Trophoblast cell (in vitro differentiated cells and primary cell): ENCODE data around the gene AHI1.

Experiments used
- DNase-seq, 2 donors: peaks; one replicate each; pipeline ENCODE4 v3.0.0-alpha.2; 2016
- H2AFZ ChIP-seq: 2 replicates; pipeline ENCODE4 v1.6.1; 2013; ENCODE audit warnings: low read length, moderate library complexity, mild to moderate bottlenecking; ENCODE audit not compliant: insufficient read depth, poor library complexity
- H2AK5ac ChIP-seq: 2 replicates; pipeline ENCODE4 v1.6.1; 2013; ENCODE audit warnings: mild to moderate bottlenecking, low read length
- H2BK120ac ChIP-seq: 2 replicates; pipeline ENCODE4 v1.6.1; 2013; ENCODE audit warnings: low read length, mild to moderate bottlenecking, moderate library complexity; ENCODE audit not compliant: insufficient read depth, poor library complexity
- H2BK12ac ChIP-seq: 2 replicates; pipeline ENCODE4 v1.6.1; 2013; ENCODE audit warnings: mild to moderate bottlenecking, low read length, moderate library complexity
- H2BK5ac ChIP-seq: 2 replicates; pipeline ENCODE4 v1.6.1; 2013; ENCODE audit warnings: low read length, low read depth, moderate library complexity, mild to moderate bottlenecking; ENCODE audit not compliant: poor library complexity
- H3K14ac ChIP-seq: 2 replicates; pipeline ENCODE4 v1.6.1; 2013; ENCODE audit warnings: mild to moderate bottlenecking, low read length
- H3K18ac ChIP-seq: 2 replicates; pipeline ENCODE4 v1.6.1; 2013; ENCODE audit warnings: mild to moderate bottlenecking, low read length
- H3K23ac ChIP-seq: 2 replicates; pipeline ENCODE4 v1.6.1; 2013; ENCODE audit warnings: low read length
- H3K27ac ChIP-seq: 2 replicates; pipeline ENCODE4 v1.5.1; 2013; ENCODE audit warnings: low read depth, mild to moderate bottlenecking, inconsistent platforms, low read length, moderate library complexity
- H3K27me3 ChIP-seq: 2 replicates; pipeline ENCODE4 v1.6.1; 2013; ENCODE audit warnings: inconsistent platforms, mild to moderate bottlenecking, low read length, moderate library complexity; ENCODE audit not compliant: insufficient read depth
- H3K36me3 ChIP-seq, 2 experiments: 1 replicate in 1 of 2; 2 replicates in 1 of 2; pipeline ENCODE4 v1.6.1; 2013; ENCODE audit warnings: low read length in 2 of 2, mild to moderate bottlenecking in 2 of 2, moderate library complexity in 1 of 2; ENCODE audit not compliant: insufficient read depth in 2 of 2, control insufficient read depth in 1 of 2
- H3K4ac ChIP-seq: 2 replicates; pipeline ENCODE4 v1.6.1; 2013; ENCODE audit warnings: low read depth, mild to moderate bottlenecking, low read length, moderate library complexity
- H3K4me1 ChIP-seq, 2 experiments: 1 replicate in 1 of 2; 2 replicates in 1 of 2; pipeline ENCODE4 v1.6.1; 2013; ENCODE audit warnings: low read length in 2 of 2, mild to moderate bottlenecking in 2 of 2, moderate library complexity in 1 of 2; ENCODE audit not compliant: insufficient read depth in 2 of 2, control insufficient read depth in 1 of 2
- H3K4me2 ChIP-seq: 2 replicates; pipeline ENCODE4 v1.6.1; 2013; ENCODE audit warnings: inconsistent platforms, mild to moderate bottlenecking, low read length, moderate library complexity
- H3K4me3 ChIP-seq: 2 replicates; pipeline ENCODE4 v1.5.1; 2013; ENCODE audit warnings: mild to moderate bottlenecking, low read depth, low read length, inconsistent platforms
- H3K79me1 ChIP-seq: one replicate; pipeline ENCODE4 v1.6.1; 2013; ENCODE audit warnings: low read length
- H3K79me2 ChIP-seq: 2 replicates; pipeline ENCODE4 v1.6.1; 2013; ENCODE audit warnings: low read length, mild to moderate bottlenecking; ENCODE audit not compliant: control insufficient read depth, insufficient read depth, poor library complexity
- H3K9ac ChIP-seq: 2 replicates; pipeline ENCODE4 v1.6.1; 2013; ENCODE audit warnings: mild to moderate bottlenecking, low read length
- H3K9me3 ChIP-seq: 2 replicates; pipeline ENCODE4 v1.6.1; 2013; ENCODE audit warnings: low read depth, mild to moderate bottlenecking, control low read depth, inconsistent platforms, low read length; ENCODE audit not compliant: insufficient read depth
- H4K12ac ChIP-seq: 2 replicates; pipeline ENCODE4 v1.6.1; 2013; ENCODE audit warnings: low read depth, mild to moderate bottlenecking, low read length, moderate library complexity
- H4K8ac ChIP-seq: 2 replicates; pipeline ENCODE4 v1.6.1; 2013; ENCODE audit warnings: low read depth, mild to moderate bottlenecking, low read length, moderate library complexity
- H4K91ac ChIP-seq: one replicate; pipeline ENCODE4 v1.6.1; 2013; ENCODE audit warnings: low read depth, mild to moderate bottlenecking, low read length, moderate library complexity
- WGBS: extraction: QIAGEN DNeasy Blood & Tissue Kit; methylation state at CpG from one replicate; pipeline ENCODE4 v1.1.7; 2013; ENCODE audit warnings: missing lambda C conversion rate; ENCODE audit not compliant: insufficient read length, insufficient coverage; ENCODE audit errors: extremely low coverage; 5-methylcytosine and 5-hydroxymethylcytosine counted together

AHI1 gene

DNA sequence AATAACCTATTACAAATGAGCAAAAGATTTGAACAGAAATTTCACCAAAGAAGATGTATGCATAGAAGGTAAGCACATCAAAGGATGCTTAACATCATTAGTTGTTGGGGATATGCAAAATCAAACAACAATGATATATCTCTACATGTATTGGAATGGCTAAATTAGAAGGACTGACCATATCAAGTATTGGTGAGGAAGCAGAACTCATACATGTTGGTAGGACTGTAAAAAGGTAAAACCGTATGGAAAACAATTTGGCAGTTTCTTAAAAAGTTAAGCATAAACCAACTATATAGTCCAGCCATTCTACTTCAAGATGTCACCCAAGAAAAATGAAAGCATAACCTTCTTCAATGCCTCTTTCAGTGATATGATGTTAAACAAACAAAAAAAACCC, 202.5 kb downstream of the AHI1 start:
- H3K4ac ChIP-seq, result no peak overlapping the region
- H3K4me1 ChIP-seq, result no peaks in the 10 kb centered on the region
- no peaks in the 10 kb centered on the region for H3K79me1 ChIP-seq
- WGBS, result no CpG with 5 or more reads among the region's 1 CpG
- H2BK12ac ChIP-seq, result no peak overlapping the region
- H3K27ac ChIP-seq, result no peak overlapping the region
- H2AFZ ChIP-seq, result no peak overlapping the region
- H3K14ac ChIP-seq, result no peak overlapping the region
- no peak overlapping the region for H2BK120ac ChIP-seq
- H2BK5ac ChIP-seq, result no peak overlapping the region
- no peak for DNase-seq
- H3K4me2 ChIP-seq, result no peak overlapping the region
- H3K9ac ChIP-seq, result no peak overlapping the region
- no peak overlapping the region for H2AK5ac ChIP-seq
- H3K4me3 ChIP-seq, result no peak overlapping the region
- H3K79me2 ChIP-seq, result no peaks in the 10 kb centered on the region
- H4K12ac ChIP-seq, result no peak overlapping the region
- H3K36me3 ChIP-seq, result no peaks in the 10 kb centered on the region
- H4K91ac ChIP-seq, result no peak overlapping the region
- no peak overlapping the region for H3K23ac ChIP-seq
- H3K18ac ChIP-seq, result no peak overlapping the region
- no peaks in the 10 kb centered on the region for H3K27me3 ChIP-seq
- H4K8ac ChIP-seq, result no peak overlapping the region
- H3K9me3 ChIP-seq, result no peaks in the 10 kb centered on the region

GRCh38 chr6:135291288-135292076, 206.1 kb downstream of the AHI1 start:
- Histone ChIP-seq H3K4me2 (no peak overlapping the region), H3K27ac (no peak overlapping the region), H4K91ac (no peak overlapping the region), H3K23ac (no peak overlapping the region), H3K79me1 (no peaks in the 10 kb centered on the region), H2AK5ac (no peak overlapping the region), H3K9ac (no peak overlapping the region), H3K36me3 (peaks cover 0 to 2% of the 10 kb centered on the region in 2 experiments), H4K8ac (no peak overlapping the region), H3K14ac (no peak overlapping the region), H4K12ac (no peak overlapping the region), H3K4ac (no peak overlapping the region), H3K4me1 (no peaks in the 10 kb centered on the region), H2BK5ac (no peak overlapping the region), H2BK120ac (no peak overlapping the region), H2AFZ (no peak overlapping the region), H2BK12ac (no peak overlapping the region), H3K9me3 (no peaks in the 10 kb centered on the region), H3K79me2 (no peaks in the 10 kb centered on the region), H3K4me3 (no peak overlapping the region), H3K18ac (no peak overlapping the region), H3K27me3 (no peaks in the 10 kb centered on the region)
- no peak for DNase-seq
- no CpG with 5 or more reads among the region's 3 CpGs for WGBS

DNA sequence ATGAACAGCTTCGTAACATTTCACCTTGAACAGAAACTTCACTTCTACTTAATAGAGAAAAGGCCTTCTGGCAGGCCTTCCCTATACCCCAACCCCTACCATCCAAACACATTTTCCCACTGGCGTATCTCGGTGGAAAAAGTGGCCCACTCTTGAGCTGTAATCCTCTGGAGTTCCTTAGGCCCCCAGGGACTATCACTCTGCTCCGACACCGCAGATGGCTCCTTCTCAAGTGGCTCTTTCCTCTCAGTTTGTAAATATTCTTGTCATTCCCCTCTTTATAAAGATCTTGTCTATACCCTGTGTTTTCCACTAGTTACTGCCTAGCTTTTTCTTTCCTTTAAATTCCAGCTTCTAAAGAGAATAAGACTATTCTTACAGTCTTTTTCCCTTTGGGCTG, 207.7 kb downstream of the AHI1 start:
- no peak overlapping the region for H3K4me3 ChIP-seq
- no peak overlapping the region for H3K4ac ChIP-seq
- peaks cover 0 to 2% of the 10 kb centered on the region in 2 experiments for H3K36me3 ChIP-seq
- no peak overlapping the region for H2BK5ac ChIP-seq
- H3K18ac ChIP-seq, result no peak overlapping the region
- H4K91ac ChIP-seq, result no peak overlapping the region
- WGBS, result no CpG with 5 or more reads among the region's 5 CpGs
- no peak overlapping the region for H2AFZ ChIP-seq
- H3K79me1 ChIP-seq, result no peaks in the 10 kb centered on the region
- H4K8ac ChIP-seq, result no peak overlapping the region
- H3K14ac ChIP-seq, result no peak overlapping the region
- no peaks in the 10 kb centered on the region for H3K27me3 ChIP-seq
- no peak overlapping the region for H4K12ac ChIP-seq
- no peaks in the 10 kb centered on the region for H3K9me3 ChIP-seq
- H2BK12ac ChIP-seq, result no peak overlapping the region
- no peak overlapping the region for H2BK120ac ChIP-seq
- H3K79me2 ChIP-seq, result no peaks in the 10 kb centered on the region
- no peak overlapping the region for H3K9ac ChIP-seq
- no peak overlapping the region for H3K23ac ChIP-seq
- H3K4me2 ChIP-seq, result no peak overlapping the region
- H2AK5ac ChIP-seq, result no peak overlapping the region
- no peak for DNase-seq
- no peak overlapping the region for H3K27ac ChIP-seq
- no peaks in the 10 kb centered on the region for H3K4me1 ChIP-seq

DNA sequence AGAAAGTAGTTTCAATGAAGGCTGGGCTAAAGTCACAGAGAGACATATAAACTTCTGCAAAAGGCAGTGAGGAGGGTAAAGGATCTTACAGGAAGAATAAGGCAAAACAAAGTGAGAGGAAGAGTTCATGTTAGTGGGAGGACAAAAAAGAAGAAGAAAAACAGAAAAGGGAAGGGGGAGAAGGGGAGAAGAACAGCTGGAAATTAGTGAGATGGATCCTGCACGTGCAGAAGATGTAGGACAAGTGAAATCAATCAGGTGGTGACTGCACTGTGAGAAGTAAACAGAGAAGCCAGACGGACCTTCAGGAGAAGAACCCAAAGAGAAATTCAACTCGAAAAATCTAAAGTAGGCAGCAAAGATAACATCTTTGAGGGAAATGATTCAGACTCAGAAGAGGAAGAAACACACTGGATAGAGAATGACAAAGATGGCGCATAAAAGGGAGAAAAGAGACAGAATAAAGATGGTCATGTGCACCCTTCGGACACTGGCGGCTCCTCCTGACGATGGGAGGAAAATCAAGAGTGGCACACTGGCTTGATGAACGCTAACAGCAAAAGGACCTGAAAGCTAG, 210.5 kb downstream of the AHI1 start:
- H4K8ac ChIP-seq, result no peak overlapping the region
- H2BK5ac ChIP-seq, result no peak overlapping the region
- no CpG with 5 or more reads among the region's 8 CpGs for WGBS
- no peaks in the 10 kb centered on the region for H3K27me3 ChIP-seq
- H3K4ac ChIP-seq, result no peak overlapping the region
- no peak overlapping the region for H3K4me3 ChIP-seq
- no peaks in the 10 kb centered on the region for H3K79me2 ChIP-seq
- H3K4me1 ChIP-seq, result no peaks in the 10 kb centered on the region
- no peak overlapping the region for H3K18ac ChIP-seq
- H3K36me3 ChIP-seq, result peaks cover 0 to 2% of the 10 kb centered on the region in 2 experiments
- H2AFZ ChIP-seq, result no peak overlapping the region
- H3K9me3 ChIP-seq, result no peaks in the 10 kb centered on the region
- H3K14ac ChIP-seq, result no peak overlapping the region
- H3K27ac ChIP-seq, result no peak overlapping the region
- H2BK12ac ChIP-seq, result no peak overlapping the region
- H2BK120ac ChIP-seq, result no peak overlapping the region
- no peak overlapping the region for H3K23ac ChIP-seq
- no peaks in the 10 kb centered on the region for H3K79me1 ChIP-seq
- no peak overlapping the region for H4K12ac ChIP-seq
- H3K9ac ChIP-seq, result no peak overlapping the region
- H3K4me2 ChIP-seq, result no peak overlapping the region
- no peak for DNase-seq
- no peak overlapping the region for H2AK5ac ChIP-seq
- no peak overlapping the region for H4K91ac ChIP-seq
